ENCODE data around the gene MAD1L1.

Gene MAD1L1

DNA sequence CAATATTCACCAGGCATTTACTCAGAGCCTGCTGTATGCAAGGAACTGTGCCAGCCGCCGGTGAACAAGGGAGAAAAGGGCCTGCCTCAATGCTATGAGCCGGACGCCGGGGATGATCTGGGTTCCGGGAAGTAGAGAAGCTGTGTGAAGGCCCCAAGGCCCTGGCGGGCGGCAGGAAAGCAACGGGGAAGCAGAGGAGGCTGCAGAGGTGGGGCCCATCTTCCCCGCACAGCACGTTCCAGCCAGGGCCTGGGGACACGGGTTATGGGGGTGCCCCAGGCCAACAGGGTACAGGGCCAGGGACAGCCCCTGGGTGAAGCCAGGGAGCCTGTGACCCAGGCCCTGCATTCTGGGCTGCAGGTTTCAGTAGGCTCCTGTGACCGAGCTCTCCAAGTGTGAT, 179.3 kb downstream of the MAD1L1 start:
- no peak for DNase-seq

DNA sequence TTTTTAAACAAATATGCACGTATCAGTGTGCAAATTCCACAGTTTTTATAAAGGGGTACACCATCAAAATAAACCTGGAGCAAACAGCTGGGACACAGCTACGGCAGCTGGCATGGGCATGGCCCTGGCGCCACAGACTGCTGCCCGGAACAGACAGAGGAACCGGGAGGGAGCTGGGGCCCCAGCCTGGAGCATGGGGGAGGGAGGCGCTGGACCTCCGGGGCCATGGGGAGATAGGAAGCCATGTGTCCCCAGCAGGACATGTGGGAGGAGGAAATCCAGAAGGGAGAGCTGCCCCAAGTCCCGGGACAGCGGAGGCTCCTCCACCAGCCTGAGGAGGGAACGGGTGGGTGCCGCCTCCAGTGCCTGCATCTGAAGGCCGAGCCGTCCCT, 180.1 kb downstream of the MAD1L1 start:
- DNase-seq = no peak

DNA sequence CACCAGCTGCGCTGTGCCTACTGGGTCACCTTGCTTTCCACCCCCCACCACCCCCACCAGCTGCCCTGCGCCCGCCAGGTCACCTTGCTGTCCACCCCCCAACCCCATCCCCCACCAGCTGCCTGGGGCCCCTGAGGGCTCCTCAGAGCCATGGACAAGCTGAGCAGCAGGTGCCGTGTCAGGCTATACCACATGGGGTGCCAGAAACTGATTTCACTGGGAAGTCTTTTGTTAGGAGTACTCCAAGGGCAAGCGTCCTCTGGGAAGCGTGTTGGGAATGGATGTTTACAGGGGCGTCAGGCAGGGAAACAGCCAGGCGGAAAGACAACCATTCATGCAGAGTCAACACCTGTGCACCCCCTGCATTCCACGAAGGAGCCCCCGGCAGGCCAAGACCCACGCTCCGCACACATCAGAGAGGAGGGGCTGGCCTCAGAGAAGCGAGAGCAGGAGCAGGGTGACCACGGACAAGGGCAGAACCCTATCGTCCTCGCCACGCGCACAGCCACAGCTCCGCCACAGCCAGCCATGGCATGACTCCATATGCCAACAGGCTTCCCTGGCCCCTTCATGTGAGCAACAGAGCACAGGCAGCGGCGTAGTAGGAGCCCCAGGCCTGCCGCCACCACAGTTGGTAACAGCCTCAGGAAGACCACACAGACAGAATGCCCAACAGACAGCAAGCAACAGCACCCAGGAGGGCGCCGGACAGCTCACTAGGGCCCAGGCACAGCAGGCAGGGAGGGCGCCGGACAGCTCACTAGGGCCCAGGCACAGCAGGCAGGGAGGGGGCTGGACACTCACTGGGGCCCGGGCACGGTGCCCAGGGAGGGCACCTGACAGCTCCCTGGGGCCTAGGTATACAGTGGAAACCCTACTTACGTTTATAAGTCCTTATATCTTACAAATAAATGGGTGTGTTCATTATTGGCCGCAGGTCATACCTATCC, 180.8 kb downstream of the MAD1L1 start:
- no peak for DNase-seq

DNA sequence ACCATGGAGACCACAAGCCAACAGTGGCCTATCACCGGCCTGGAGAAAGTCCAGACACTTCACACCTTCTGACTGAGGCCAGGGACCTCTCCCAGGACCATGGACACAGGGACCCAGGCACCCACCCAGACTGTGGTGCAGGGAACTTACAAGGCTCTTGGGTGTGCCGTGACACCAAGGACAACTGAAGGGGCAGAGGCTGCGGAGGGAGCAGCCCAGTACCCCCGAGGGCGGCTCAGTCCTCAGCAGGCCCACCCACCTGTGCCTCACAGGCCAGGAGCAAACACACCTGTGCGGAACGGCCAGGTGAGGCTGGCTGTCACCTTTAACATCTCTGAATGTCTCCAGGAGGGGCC, 182.3 kb downstream of the MAD1L1 start:
- no peak for DNase-seq

DNA sequence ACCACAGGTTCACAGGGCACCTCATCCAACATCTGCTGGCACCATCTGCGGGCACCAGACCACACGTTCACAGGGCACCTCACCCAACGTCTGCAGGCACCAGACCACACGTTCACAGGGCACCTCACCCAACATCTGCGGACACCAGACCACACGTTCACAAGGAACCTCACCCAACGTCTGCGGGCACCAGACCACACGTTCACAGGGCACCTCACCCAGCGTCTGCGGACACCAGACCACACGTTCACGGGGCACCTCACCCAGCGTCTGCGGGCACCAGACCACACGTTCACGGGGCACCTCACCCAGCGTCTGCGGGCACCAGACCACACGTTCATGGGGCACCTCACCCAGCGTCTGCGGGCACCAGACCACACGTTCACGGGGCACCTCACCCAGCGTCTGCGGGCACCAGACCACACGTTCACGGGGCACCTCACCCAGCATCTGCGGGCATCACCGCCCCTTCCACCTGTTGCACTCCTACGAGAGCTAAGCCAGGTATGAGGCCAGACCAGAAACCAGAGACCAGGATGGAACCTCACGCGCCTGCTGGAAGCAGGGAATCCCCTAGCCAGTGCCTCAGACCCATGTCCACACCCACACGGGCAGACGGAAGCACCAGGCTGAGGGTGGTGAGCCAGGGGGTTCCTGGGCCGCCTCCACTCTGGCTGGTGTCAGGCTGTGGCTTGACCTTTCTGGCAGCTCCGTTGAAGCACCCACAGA, 182.8 kb downstream of the MAD1L1 start:
- DNase-seq = no peak

DNA sequence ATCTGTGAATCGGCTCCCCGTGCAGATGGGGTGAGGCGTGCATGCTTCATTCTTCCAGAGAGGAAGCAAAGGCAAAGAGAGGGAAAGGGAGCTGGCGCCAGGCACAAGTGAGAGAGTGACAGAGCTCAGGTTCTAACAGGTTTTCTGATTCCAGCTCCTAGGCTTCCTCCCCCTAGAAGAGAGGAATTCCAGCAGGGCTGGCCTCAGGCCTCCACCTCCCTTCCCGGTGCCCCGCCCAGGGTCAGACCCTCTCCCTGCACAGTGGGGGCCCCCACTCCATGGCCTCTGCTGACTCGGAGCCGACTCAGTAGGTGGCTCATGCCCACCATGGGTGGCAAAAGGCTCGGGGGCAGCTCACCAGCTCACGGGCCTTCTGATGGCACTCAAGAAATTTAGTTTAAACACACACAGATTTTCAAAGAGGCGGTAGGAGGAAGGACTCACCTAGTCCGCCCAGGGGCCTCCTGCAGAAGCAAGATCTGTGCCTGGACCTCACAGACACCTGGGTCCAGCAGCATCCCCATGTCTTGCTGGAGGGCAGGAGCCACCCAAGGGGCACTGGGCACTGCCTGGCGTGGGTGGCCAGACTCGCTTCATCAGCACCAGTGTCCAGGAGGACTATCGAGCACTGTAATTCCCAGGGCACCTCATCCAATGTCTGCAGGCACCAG, 183.5 kb downstream of the MAD1L1 start:
- no peak for DNase-seq

DNA sequence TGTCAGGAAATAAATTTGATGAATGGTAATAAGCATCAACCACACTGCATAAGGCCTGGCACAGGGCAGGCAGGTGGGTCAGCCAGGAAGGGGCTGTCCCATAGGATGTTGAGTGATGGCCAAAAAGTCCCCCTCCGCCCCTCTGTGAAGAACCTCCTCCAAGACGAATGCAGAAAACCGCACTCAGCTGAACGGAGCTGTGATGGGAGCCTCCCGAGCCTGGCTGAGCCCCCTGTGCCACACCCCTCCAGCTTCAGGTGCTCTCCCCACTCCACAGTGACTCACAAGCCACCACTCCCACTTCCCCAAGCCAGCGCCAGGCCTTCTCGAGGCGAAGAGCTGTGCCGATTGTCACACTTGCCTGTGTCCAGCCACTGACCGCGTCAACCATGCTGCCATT, 184.2 kb downstream of the MAD1L1 start:
- no peak for DNase-seq

DNA sequence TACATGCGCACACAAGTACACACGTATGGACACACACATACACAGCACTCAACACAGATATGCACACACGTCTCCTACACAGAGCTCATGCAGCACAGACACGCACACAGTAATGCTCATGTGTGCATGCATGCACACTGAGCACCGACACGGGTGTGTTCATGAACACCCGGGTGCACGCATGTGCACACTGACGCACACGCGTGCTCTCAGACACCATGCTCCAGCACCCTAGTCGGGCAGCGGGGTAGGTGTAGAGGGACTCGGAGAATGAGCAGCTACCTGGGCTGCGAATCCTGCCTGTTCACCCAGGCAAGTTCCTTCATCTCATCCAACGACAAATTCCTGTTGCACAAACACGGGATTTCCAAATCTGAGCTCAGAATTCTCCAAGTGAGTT, 184.7 kb downstream of the MAD1L1 start:
- no peak for DNase-seq

DNA sequence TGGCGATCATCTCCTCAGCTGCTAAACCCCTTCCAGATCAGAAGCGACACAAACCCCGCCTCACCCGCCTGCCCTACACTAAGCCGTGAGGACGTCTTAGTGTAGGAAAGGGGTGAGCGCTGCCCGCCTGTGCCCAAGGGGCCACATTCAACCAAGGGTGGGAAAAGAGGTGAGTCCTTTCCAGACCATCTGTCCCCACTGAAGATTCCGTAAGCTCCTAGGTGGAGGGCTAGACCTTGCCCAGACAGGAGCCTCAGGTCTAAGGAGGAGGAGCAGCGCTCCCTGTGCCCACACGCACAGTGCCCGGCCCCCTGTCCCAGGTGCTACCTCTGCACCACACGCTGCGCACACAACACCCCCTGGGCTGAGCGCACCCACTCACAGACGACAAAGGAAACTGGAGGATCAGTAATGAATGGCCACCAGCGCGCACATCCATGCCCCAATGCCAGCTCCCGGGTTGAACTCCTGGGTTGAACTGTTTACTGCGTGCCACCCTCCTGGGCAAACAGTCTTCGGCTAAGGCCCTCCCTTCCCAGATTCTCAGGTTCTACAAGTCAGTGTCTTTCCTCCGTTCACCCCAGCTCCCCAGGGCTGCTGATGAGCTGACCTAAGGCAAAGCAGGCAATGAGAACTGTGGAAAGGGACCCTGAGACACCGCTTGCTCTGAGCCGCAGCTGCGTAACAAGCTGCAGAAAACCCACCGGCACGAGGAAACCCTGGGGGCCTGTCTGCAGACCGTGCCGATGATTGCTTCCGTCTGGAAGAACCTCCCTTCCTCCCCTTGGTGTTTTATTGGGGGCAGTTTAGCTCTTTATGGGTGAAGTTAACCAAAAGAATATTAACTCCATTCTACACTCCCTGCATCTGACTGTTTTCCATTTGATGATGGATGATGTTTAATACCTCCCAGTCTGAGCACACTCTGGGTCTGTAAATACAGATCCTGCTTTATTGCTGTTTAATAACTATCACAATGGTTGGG, 185.9 kb downstream of the MAD1L1 start:
- no peak for DNase-seq

DNA sequence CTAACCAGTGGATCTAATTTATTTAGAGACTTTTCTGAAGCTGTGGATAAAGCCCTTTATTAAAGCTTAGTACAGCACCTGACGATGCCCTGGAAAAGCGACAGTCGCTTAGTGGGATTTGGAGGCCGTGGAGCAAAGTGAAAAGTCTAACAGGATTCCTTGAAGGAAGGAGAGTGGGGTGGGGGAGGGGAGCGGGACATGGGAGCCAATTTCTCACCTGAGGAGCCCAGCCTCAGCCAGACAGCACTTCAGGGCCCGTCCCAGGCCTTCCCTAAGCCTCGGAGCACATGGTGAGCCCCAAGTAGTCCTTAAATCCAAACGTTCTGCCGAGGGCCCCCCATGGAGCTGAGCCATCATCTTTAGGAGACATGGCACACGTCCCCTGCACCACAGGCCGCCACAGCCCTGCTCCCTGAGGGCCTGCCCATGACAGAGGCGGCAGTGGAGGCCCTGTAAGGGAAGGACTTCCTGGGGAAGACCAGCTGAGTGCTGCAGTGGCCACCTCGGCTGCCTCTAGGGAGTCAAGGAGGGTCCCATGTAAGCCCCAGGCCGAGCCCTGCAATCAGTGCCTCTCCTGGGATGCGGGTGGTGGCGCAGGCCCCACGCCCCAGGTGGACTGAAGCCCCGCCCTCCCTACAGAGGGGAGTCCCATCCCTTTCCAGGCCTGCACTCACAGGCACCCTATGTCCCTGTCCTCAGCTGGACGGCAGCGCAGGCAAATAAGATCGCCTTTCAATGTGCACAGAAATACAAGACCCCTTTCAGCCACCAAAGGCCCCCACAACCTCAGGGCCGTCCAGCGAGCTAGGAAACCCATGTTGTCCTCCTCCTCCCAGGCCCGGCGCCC, 187.0 kb downstream of the MAD1L1 start:
- DNase-seq = no peak

DNA sequence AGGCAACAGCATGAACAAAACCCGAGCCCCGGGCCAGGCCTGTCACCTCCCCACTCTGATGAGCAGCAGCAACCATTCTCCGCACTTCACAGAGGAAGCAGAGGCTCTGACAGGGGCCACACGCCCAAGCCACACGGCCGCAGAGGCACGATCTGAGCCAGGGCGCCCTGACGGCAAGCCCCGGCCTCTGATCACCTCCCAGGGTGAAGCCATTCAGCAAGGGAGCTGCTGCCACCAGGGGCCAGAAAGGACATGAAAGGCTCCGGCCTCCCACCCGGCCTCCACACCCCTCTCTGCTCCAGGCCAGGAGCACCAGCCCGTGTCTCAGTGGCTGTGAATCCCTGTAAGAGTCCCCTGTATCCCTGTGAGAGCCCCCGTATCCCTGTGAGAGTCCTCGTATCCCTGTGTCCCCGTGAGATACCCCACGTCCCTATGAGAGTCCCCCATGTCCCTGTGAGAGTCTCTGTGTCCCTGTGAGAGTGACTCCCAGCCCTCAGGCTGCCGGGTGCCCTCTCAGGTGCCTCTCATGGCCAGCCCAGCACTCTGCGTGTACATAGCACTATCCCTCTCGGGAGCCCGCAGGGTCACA, 187.8 kb downstream of the MAD1L1 start:
- no peak for DNase-seq

DNA sequence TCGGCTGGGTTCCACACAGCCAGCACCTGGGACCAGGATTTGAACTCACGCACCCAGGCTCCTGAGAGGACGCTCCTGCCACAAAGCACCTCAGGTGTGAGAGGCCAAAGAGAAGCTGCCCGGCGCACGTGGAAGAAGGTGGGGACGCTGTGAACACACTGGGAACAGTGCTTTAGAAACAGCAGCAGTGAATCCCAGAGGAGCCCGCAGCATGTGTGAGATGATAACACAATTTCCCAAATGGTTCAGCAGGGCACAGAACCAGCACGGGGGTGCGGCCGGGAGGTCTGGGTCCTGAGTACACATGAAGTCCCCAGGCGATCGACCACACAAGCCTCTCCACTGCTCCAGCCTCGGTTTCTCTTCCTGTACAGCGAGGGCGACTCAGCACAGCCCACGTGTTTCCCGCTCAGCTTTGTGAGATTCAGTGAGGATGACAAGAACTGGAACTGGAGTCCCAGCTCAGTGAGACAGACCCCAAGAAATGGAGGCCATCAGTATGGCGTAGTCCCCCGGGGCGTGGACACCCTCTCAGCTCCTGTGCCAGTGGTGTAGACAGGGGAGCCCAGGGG, 188.3 kb downstream of the MAD1L1 start:
- no peak for DNase-seq

DNA sequence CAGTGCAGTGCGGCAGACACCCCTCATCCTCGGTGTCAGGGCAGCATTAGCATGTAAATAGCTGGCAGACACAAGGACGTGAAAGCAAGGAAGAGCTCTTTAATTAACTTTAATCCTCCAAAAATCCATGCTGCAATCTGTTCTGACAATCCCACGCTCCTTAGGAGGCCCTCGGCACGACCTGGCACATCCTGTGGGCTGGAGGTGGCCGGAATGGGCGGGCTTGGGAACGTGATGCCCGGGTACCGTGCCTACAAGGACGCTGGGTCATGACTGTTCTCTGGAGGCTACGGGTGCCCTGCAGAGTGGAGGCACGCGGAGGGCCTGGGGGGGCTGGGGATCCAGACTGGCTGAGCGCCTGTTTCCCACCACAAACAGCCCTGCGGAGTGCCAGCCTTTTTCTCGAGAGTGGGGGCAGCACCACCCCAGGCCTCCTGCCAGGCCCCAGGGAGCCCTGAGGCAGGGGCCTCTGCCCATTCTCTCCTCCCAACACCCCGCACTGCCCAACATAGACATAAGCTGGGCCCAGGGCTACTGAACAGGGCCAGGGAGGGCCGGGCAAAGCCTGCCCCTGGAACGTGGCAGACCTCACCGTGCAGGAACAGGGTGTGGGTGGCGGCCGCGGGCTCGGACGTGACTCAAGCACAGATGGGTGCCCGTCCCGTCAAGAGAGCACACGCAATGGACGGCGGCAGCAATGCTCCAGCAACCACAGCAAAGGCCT, 189.3 kb downstream of the MAD1L1 start:
- DNase-seq = no peak

DNA sequence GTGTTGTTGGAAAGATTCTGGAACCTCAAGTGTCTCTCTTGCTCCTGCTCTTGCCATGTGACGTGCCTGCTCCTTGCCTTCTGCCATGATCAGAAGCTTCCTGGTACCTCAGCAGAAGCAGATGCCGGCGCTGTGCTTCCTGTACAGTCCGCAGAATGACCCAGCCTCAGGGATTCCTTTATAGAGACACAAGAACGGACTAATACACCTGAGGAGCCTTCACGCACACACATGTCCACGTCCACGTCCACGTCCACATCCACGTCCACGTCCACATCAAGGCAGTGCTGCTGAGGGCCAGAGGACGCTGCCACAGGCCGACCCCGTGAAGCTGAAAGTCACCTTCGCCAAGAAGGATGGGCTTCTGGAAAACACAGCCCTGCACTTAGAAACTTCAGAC, 190.1 kb downstream of the MAD1L1 start:
- no peak for DNase-seq

DNA sequence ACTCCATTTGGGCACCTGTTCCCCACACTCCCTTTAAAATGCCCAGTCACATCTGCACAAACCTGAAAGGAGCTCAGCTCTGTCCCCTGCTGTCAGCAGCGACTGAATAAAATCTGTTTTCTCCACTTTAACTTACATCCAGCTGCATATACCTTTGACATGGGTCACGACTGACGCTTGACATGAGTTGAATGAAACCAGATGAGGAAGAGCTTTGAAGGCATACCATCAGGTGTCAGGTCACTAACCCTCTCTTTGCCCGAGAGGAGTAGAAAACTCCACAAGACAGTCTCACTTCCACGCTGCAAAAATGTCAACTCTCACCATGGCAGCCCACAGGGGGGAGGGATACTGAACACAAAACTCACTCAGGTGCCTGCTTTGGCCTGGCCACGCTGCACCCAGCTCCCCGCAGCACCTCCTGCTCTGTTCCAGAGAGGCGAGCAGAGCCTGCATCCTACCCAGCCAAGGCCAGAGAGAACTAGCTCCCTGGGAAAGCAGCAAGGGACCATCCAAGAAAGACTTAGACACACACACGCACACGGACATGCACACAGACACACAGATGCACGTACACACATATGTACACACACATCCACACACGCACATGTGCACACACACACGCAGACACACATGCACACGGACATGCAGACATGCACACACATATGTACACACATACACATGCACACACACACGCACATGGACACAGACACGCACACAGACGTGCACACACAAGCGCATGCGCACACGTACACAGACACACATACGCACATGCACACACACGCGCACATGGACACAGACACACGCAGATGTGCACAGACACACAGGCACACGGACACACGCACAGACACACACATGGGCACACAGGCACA, 191.0 kb downstream of the MAD1L1 start:
- DNase-seq = no peak

DNA sequence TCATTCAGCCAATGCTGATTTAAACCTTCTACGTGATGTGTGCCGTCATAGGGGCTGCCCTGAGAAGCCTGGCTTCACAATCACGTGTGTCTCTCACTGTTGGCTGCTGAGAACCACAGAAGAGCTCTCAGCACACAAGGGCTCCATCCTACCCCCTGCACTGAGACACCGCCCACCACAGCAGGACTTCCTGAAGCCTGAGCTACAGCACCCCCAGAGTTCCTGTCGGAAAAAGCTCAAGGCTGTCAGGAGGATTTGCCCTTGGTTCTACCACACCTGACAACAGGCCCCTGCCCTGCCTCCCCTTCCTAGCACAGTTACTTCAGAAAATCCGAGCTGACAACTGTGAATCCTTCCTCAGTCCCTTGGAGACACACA, 191.9 kb downstream of the MAD1L1 start:
- DNase-seq = no peak

DNA sequence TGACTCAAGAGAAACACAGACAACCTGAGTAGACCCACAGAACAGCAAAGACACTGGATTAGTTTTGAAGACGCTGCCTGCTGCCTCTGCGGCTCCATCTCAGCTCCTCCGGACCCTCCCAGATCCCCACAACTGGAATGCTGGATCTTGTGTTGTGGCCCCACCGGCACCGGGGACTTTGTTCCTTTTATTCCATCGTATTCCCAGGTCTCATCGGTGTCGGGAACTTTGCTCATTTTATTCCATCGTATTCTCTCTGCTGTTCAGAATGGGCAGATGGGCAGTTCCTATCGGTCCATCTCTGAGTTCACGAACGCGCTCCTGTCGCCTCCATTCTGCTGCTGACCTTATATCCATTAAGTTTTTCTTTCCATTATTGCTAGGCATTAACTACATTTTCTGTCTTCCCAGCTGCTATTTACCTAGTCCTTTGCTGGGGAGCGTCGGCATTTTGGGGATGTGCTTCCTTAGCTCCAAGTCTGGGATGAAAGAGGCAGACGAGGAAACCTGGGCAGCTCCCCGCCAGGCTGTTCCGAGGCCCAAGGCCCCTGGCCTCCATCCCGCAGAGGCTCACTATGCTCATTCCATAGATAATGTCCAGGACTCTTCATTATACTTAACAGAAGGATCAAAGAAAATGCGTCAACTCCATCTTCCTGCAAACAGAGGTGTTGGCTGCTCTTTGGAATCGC, 192.4 kb downstream of the MAD1L1 start:
- DNase-seq = no peak

DNA sequence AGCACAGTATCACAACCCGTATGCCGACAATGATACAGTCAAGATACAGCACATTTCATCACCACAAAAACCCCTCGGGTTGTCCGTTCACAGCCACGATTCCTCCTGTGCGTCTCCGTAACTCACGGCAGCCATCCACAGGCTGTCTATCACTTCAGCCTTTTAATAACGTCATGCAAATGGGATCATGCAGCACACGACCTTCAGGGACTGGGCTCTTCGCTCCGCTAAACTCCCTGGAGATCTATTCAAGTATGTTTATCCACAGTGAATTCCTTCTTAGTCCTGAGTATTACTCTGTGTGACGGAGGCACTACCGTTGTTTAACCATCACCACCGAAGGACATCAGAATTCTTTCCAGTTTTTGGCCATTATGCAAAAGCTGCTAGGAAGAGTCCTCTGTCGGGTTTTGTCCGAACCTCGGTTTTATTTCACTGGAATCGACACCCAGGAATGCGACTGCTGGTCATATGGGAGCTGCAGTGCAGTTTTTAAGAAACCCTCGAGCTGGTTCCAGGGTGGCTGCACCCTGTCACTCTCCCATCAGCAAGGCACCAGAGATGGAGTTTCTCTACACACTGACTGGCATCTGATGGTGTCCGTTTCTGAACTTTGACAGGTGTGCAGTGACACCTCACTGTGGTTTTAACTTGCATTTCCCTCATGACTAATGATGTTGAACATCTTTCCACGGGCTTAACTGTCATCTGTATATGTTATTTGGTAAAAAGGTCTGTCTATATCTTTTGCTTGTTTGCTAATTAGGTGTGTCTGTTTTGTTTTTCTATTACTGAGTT, 193.6 kb downstream of the MAD1L1 start:
- DNase-seq = no peak

All from NCI-H1105 treated with DMSO at 0.1 percent for 48 hours (cell line).